ENCODE measurements around the gene ZNF408. TPM values are rescaled to one million over a fixed set of nuclear protein-coding genes. Genes with fewer than 3 reads are reported as not detected.

The ZNF408 gene
- total RNA-seq, 1 experiment from 2014 or later, result 19.8 TPM

DNA sequence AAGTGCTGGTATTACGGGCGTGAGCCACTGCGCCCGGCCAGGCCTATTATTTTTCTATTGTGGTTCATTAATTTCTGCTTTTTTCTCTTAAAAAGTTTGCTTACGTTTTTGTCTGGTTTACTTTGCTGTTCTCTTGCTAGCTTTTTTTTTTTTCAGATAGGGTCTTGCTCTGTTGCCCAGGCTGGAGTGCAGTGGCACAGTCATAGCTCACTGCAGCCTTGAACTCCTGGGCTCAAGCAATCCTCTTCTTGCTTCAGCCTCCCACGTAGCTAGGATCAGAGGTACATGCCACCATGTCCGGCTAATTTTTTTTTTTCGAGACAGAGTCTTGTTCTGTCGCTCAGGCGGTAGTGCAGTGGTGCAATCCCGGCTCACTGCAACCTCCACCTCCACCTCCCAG is 36.9 kb downstream of the ZNF408 start:
- POLR2A ChIA-PET, result interaction anchor here (0.7 kb wide), 1 partner anchor 37 kb away, joined by 3 read pairs; the partner anchor contains the start of gene ZNF408
- CTCF ChIA-PET, result interaction anchor here (0.7 kb wide), 1 partner anchor 10 kb away, joined by 4 read pairs; no protein-coding TSS in a partner anchor
- intact Hi-C loops (cut with micrococcal nuclease; ENCODE audit: unreplicated experiment) (no loop called here), in situ Hi-C loops (cut with HindIII; ENCODE audit: low pct_unique_long_range_greater_than_20kb, low sequenced_read_pairs) (no loop called here)
- Histone ChIP-seq H3K4me3 (ENCODE audit: low read depth in 2 of 2, low read length in 2 of 2) (no peak overlapping the region), H3K27me3 (ENCODE audit: control insufficient read depth, insufficient read depth, low read length) (no peaks in the 10 kb centered on the region), H3K4me1 (ENCODE audit: control insufficient read depth, insufficient read depth, low read length) (no peaks in the 10 kb centered on the region), H3K9me3 (ENCODE audit: control insufficient read depth, insufficient read depth, low read depth, low read length) (no peaks in the 10 kb centered on the region), H3K36me3 (ENCODE audit: control insufficient read depth, insufficient read depth, low read length) (peaks cover 3% of the 10 kb centered on the region), H3K27ac (ENCODE audit: low read length) (no peak overlapping the region)
- no peak for TF ChIP-seq POLR2AphosphoS5 (IDR thresholded peaks at IDR 0.05; ENCODE audit: low read depth, low read length)
- TF ChIP-seq, protein P1, sequence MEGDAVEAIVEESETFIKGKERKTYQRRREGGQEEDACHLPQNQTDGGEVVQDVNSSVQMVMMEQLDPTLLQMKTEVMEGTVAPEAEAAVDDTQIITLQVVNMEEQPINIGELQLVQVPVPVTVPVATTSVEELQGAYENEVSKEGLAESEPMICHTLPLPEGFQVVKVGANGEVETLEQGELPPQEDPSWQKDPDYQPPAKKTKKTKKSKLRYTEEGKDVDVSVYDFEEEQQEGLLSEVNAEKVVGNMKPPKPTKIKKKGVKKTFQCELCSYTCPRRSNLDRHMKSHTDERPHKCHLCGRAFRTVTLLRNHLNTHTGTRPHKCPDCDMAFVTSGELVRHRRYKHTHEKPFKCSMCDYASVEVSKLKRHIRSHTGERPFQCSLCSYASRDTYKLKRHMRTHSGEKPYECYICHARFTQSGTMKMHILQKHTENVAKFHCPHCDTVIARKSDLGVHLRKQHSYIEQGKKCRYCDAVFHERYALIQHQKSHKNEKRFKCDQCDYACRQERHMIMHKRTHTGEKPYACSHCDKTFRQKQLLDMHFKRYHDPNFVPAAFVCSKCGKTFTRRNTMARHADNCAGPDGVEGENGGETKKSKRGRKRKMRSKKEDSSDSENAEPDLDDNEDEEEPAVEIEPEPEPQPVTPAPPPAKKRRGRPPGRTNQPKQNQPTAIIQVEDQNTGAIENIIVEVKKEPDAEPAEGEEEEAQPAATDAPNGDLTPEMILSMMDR (IDR thresholded peaks at IDR 0.05), result no peak
- no peak for ATAC-seq
- DNase-seq (ENCODE audit: low read depth, low spot score), result no peak
- BruUV-seq (replicated peaks), result no TSS peak

DNA sequence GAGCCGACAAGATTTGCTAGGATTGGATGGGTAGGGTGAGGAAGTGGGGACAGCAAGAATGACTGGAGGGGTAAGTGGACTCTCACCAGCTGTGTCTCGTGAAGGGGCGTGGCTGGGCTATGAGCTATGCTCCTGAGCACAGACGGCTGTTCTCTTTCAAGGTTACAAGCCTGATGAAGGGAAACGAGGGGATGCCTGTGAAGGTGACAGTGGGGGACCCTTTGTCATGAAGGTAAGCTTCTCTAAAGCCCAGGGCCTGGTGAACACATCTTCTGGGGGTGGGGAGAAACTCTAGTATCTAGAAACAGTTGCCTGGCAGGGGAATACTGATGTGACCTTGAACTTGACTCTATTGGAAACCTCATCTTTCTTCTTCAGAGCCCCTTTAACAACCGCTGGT is 38.1 kb downstream of the ZNF408 start:
- POLR2A ChIA-PET, result interaction anchor here (0.6 kb wide), 1 partner anchor 55 kb away, joined by 3 read pairs; no protein-coding TSS in a partner anchor
- DNase-seq (ENCODE audit: low read depth, low spot score) (no peak), ATAC-seq (peak; percentile 31; the same call in 1 of the 2 replicates)
- Histone ChIP-seq H3K36me3 (ENCODE audit: control insufficient read depth, insufficient read depth, low read length) (peaks cover 12% of the 10 kb centered on the region), H3K4me1 (ENCODE audit: control insufficient read depth, insufficient read depth, low read length) (no peaks in the 10 kb centered on the region), H3K27ac (ENCODE audit: low read length) (no peak overlapping the region), H3K4me3 (ENCODE audit: low read depth in 2 of 2, low read length in 2 of 2) (no peak overlapping the region), H3K27me3 (ENCODE audit: control insufficient read depth, insufficient read depth, low read length) (no peaks in the 10 kb centered on the region), H3K9me3 (ENCODE audit: control insufficient read depth, insufficient read depth, low read depth, low read length) (no peaks in the 10 kb centered on the region)
- in situ Hi-C loops (cut with HindIII; ENCODE audit: low pct_unique_long_range_greater_than_20kb, low sequenced_read_pairs) (no loop called here), intact Hi-C loops (cut with micrococcal nuclease; ENCODE audit: unreplicated experiment) (no loop called here)
- no TSS peak for BruUV-seq (replicated peaks)
- TF ChIP-seq SIN3A (IDR thresholded peaks at IDR 0.05; ENCODE audit: borderline replicate concordance, insufficient read depth, low read depth, low read length), result no peak
- TF ChIP-seq, protein P2, sequence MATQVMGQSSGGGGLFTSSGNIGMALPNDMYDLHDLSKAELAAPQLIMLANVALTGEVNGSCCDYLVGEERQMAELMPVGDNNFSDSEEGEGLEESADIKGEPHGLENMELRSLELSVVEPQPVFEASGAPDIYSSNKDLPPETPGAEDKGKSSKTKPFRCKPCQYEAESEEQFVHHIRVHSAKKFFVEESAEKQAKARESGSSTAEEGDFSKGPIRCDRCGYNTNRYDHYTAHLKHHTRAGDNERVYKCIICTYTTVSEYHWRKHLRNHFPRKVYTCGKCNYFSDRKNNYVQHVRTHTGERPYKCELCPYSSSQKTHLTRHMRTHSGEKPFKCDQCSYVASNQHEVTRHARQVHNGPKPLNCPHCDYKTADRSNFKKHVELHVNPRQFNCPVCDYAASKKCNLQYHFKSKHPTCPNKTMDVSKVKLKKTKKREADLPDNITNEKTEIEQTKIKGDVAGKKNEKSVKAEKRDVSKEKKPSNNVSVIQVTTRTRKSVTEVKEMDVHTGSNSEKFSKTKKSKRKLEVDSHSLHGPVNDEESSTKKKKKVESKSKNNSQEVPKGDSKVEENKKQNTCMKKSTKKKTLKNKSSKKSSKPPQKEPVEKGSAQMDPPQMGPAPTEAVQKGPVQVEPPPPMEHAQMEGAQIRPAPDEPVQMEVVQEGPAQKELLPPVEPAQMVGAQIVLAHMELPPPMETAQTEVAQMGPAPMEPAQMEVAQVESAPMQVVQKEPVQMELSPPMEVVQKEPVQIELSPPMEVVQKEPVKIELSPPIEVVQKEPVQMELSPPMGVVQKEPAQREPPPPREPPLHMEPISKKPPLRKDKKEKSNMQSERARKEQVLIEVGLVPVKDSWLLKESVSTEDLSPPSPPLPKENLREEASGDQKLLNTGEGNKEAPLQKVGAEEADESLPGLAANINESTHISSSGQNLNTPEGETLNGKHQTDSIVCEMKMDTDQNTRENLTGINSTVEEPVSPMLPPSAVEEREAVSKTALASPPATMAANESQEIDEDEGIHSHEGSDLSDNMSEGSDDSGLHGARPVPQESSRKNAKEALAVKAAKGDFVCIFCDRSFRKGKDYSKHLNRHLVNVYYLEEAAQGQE (IDR thresholded peaks at IDR 0.05; ENCODE audit: insufficient read depth in 1 of 2, low read depth in 2 of 2, low read length in 1 of 2), result no peak
- no peak for TF ChIP-seq TCF7L2 (IDR thresholded peaks at IDR 0.05; ENCODE audit: low read depth, low read length)
- TF ChIP-seq, protein P1 (IDR thresholded peaks at IDR 0.05), result no peak
- no peak for TF ChIP-seq POLR2AphosphoS5 (IDR thresholded peaks at IDR 0.05; ENCODE audit: low read depth, low read length)
- CTCF ChIA-PET, result interaction anchor here (0.6 kb wide), 1 partner anchor 783 kb away, joined by 3 read pairs; no protein-coding TSS in a partner anchor

All from Panc1 (cell line).